HepG2 (cell line): ENCODE results near the gene ANKRD10. TPM values are rescaled to one million over a fixed set of nuclear protein-coding genes. Genes with fewer than 3 reads are reported as not detected.
A peak's percentile ranks its signal among the peaks of the same experiment; 100 is the strongest.

Experiments used
- GLMP ChIP-seq: sonication (generic); formaldehyde crosslinking; IDR thresholded peaks from 2 replicates; pipeline ENCODE4 v1.9.0; 2021; ENCODE audit warnings: missing genetic modification reagents, mild to moderate bottlenecking, borderline replicate concordance
- HMGA1 ChIP-seq: sonication (generic); formaldehyde crosslinking; conservative IDR thresholded peaks from 2 replicates; pipeline ENCODE4 v1.4.0; 2020; ENCODE audit warnings: missing genetic modification reagents
- IRF1 ChIP-seq: sonication (generic); formaldehyde crosslinking; IDR thresholded peaks from 2 replicates; pipeline ENCODE4 v1.4.0; 2020; ENCODE audit warnings: low read depth, mild to moderate bottlenecking, missing genetic modification reagents
- MAFF ChIP-seq: IDR thresholded peaks from 2 replicates; pipeline ENCODE4 v1.6.1; 2011; ENCODE audit warnings: low read depth, low read length, improper control_type of control experiment
- PAXIP1 ChIP-seq: sonication (generic); formaldehyde crosslinking; conservative IDR thresholded peaks from 2 replicates; pipeline ENCODE4 v1.4.0; 2020; ENCODE audit warnings: mild to moderate bottlenecking, missing genetic modification reagents, moderate library complexity
- TEAD3 ChIP-seq: optimal IDR thresholded peaks from 2 replicates; pipeline ENCODE3; 2016; ENCODE audit warnings: borderline replicate concordance
- TIGD3 ChIP-seq: sonication (generic); formaldehyde crosslinking; IDR thresholded peaks from 2 replicates; pipeline ENCODE4 v1.5.1; 2020; ENCODE audit warnings: mild to moderate bottlenecking, missing genetic modification reagents, borderline replicate concordance
- ZBTB4 ChIP-seq: sonication (generic); formaldehyde crosslinking; IDR thresholded peaks from 2 replicates; pipeline ENCODE4 v1.4.0; 2020; ENCODE audit warnings: missing genetic modification reagents, mild to moderate bottlenecking, borderline replicate concordance
- ZHX2 ChIP-seq, 2 experiments: sonication (generic) in 1 of 2; formaldehyde crosslinking in 1 of 2; IDR thresholded peaks; 2 replicates each; pipeline versions ENCODE4 v1.6.1 to v1.9.0; 2014 to 2022; ENCODE audit warnings: antibody characterized with exemption in 1 of 2, borderline replicate concordance in 1 of 2, inconsistent platforms in 1 of 2, low read depth in 1 of 2, missing genetic modification reagents in 1 of 2
- ZNF382 ChIP-seq: sonication (generic); formaldehyde crosslinking; IDR thresholded peaks from 2 replicates; pipeline ENCODE4 v1.5.0; 2020; ENCODE audit warnings: missing genetic modification reagents, mild to moderate bottlenecking, borderline replicate concordance
- polyA plus RNA-seq, 8 experiments: library from polyadenylated mRNA; depleted of rRNA in 3 of 8; stranded (reverse) in 7 of 8; unstranded in 1 of 8; fragments of >200 nt; fragmentation: Illumina TruSeq in 4 of 8; extraction: Trizol in 4 of 8; gene quantifications; 2 replicates each; pipeline versions ENCODE4 v1.2.1 to v1.2.3, GENCODE V29; 2011 to 2016; ENCODE audit warnings: low read depth in 4 of 8, missing spikeins in 1 of 8, mixed read lengths in 1 of 8; ENCODE audit not compliant: insufficient read depth in 1 of 8
- total RNA-seq, 5 experiments: library from RNA; depleted of rRNA; stranded (reverse); fragments of >200 nt; fragmentation: Illumina TruSeq; extraction: Trizol; gene quantifications; 2 replicates each; pipeline ENCODE4 v1.2.3, GENCODE V29; 2016; ENCODE audit warnings: low read depth in 1 of 5

The ANKRD10 gene
- total and polyA plus RNA-seq, 2 of the 13 experiments (the other 11 are each of a cell fraction or from before 2014, with no cell fraction given) = 108 to 115 TPM

- TF ChIP-seq ZHX2 (IDR thresholded peaks at IDR 0.05; ENCODE audit: low read depth) = no peak
- TF ChIP-seq ZHX2 (CRISPR knock-in tag; IDR thresholded peaks at IDR 0.05; ENCODE audit: borderline replicate concordance) = no peak
- TF ChIP-seq ZBTB4 = no peak; the same call in 1 of the 2 replicates
- TF ChIP-seq HMGA1 (CRISPR knock-in tag) = no peak
- TF ChIP-seq MAFF = no peak
- TF ChIP-seq GLMP (CRISPR knock-in tag) = no peak
- no peak for TF ChIP-seq IRF1 (CRISPR knock-in tag)
- TF ChIP-seq PAXIP1 (CRISPR knock-in tag) = peak; percentile 15; the same call in 1 of the 2 replicates
- TF ChIP-seq TEAD3 = no peak
- 0 out of 2 replicates have a peak, but pooled peaks have one; percentile 35 for TF ChIP-seq TIGD3 (CRISPR knock-in tag)
- no peak for TF ChIP-seq ZNF382
Observed at GRCh38 chr13:110914331-110915056, 375 bp downstream of the ANKRD10 start (continued).
